HG03039 (cell line): Measurements from ENCODE around the gene CHST11.

Experiments
- ATAC-seq: cut with Tn5 transposase; IDR thresholded peaks from one replicate; pipeline ENCODE4 v1.9.1; 2021; ENCODE audit warnings: mild to moderate bottlenecking, moderate library complexity; ENCODE audit not compliant: unreplicated experiment

The CHST11 gene

DNA sequence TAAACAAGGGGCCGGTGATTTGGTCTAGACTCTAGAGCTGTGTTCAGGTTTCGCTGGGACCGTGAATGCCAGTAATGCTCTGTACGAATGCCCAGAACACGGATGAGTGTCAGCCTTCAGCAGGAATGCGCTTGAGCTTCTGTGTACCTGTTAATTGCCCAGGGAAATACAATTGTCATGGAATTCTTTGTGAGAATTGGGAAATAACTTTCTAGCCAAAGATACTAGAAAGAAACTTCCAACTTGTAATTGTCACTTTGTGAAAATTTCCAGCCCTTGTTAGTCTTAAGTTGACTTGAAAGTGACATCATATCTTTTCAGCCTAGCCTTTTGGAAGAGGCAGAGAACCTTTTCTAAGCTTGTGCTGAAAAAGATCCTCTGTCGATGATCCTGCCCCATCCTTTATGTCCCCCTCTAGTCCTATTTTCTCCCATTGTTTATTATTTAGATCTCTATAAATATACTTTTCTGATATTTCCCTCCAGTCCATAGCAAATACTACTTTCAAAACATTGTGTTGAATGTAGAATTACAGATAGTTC lies 2.7 kb downstream of the CHST11 start:
- no peak for ATAC-seq

DNA sequence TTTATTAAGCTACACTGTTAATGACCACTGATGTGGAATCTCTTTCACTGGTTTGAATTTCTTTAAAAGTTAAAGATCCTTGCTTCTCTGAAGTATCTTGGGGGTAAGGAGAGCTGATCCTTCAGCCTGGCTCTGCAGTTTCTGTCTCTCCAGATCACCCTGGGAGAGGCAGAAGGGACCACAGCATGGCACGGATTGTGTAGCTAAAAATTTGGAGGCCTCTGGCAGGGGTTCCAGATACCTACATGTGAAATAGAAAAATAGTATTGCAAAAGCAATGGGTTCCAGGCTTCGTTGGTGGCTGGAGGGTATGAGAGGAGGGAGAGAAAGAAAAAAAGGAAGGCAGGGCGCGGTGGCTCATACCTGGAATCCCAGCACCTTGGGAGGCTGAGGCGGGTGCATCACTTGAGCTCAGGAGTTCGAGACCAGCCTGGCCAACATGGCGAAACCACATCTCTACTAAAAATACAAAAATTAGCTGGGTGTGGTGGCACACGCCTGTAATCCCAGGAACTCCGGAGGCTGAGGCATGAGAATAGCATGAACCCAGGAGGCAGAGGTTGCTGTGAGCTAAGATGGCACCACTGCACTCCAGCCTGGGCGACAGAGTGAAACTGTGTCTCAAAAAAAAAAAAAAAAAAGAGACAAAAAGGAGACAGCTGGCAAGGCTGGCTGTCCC lies 3.4 kb downstream of the CHST11 start:
- no peak for ATAC-seq

DNA sequence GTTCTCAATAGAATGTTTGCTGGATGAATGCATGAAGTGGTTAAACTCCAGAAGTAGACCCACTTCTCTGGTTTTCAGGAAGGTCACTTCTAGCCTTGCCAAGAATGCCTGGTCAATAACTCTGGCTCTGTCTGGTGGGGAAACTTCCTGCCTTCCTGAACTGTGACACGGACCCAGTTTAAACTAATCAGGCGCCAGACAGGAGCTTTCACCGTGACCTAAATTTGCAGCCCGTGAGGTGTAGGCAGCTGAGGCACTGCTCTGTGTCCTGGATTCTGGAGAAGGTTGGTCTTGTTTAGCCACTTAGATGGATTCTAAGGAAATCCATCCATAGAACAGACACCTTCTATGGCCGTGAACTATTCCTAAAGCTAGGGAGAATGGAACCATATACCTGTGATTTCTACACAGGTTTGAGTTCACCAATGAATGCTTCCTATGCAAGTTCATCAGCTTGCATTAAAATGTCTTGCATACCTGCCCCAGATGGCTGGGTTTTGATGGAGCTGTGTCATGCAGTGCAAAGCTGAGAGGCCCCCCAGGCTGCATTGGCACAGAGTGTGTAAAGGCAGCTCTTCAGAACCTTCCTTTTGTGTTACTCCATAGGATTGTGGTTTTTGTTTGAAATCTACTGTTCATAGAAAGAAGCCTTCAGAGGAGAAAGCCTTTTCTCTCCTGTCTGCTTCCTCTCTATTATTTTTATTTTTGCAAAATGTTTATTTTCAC lies 4.4 kb downstream of the CHST11 start:
- ATAC-seq: no peak

DNA sequence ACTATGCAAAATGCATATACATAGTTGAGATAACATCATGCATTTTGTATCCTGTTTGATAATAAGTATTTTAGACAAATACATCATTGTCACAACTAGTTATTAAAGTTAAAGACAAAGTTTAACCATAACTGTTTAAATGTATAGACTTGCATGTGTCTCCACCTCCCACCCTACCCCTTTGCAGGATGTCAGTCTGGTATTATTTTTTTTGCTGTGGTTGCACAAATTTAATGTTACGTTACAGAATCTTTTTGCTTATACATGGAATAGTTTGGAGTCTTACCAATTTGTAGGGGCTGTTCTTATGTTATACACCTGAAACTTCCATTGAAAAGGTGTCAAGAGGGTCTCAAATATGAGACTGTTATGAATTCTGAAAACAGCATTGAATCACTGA lies 5.6 kb downstream of the CHST11 start:
- no peak for ATAC-seq

DNA sequence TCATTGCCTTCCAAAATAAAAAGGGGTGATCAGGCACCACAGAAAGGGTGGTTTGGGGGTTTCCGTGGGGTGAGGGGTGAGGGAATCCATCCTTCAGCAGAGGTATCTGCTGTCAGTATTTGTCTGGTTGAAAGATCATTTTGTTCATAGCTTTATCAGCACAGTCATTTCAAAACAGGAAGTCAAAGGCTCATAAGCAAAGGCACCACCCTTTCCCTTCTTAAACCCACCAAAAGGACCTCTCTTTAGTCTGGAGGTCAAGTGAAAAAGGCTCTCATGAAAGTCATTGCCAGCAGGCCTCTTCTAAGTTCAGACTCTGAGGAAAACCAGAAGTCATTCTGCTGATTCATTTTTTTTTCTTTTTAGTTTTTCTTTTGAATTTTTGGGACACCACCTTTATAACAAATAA lies 6.2 kb downstream of the CHST11 start:
- no peak for ATAC-seq

DNA sequence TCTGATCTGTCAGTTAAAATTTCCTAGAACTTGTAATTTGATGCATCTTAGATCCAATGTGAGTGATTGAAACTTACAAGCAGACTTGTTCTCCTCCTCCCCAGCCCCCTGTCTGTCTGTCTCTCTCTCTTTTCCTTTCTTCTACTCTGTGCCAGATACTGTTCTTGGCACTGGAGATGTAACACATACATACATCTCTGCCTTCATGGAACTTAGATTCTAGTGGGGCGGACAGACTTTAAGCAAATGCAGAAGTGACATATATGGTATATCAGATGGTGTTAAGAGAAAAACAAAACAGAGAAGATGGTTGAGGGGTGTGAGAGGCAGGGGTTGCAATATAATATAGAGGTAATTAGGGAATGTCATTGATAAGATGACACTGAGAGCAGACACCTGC lies 6.6 kb downstream of the CHST11 start:
- ATAC-seq: no peak

DNA sequence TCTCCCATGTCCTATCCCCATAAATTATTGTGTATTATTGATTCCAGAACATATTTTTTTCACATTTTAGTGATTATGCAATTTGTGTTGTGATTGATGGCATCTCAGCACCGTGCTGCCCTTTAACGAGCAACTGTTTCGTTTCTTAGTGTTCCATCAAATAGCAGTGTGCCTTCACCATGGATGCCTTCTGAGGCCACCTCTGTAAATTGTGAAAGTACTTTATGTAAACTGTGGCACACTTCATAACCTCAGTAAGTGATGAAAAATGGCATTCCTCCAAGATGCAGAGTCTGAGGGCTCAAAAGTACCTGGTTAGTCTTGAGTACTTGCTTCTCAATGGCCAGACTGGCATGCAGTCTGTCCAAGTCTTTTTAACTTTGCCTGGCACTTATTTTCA lies 8.2 kb downstream of the CHST11 start:
- no peak for ATAC-seq

DNA sequence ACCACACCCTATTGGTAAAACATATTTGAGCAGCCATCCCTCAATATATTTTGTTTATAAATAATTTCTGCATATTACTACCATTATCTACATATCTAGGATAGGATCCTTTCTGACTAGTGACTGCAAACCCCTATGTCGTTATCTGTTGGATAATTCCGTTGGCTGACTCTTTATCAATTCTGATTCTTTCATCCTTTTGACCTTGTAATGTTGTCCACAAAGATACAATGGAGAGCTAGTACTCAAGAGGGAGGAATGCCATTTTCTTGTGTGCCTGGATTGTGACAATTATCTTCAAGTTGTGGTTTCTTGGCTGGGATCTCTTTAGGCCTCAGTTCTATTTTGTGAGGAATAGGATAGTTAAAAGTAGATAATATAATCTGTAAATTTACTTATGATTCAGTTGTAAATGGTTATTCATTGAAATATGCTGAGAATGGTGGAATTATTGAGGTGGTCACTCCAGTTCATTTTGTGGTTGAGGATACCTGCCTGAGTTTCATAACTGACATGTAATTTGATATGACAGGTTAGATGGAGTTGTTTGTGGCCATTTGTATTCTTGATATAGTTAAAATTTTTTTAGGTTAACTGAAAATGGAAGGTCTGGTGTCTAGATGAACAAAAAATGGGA lies 10.1 kb downstream of the CHST11 start:
- ATAC-seq: no peak

DNA sequence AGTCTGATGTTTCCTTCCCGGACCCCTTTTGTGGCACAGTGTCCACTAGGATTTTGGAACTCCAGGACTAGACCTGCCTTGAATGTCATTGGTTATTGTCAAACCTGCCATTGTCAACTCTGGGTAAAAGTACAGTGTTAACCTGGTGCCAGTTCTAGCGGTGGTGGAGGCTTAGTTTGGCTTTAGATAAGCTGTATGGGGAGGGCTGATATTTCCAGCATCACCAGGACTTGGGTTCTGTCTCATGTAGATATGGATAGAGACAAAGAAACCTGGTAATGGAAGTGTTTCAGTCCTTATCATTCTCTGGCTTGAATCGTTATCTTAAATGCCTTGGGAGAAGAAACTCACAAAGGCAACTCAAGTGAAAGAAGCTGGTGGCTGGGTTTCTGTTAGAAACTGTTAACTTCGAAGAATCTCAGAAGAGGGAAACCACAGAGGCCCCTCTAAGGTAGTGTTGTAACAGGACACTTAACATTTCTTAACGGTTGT lies 10.6 kb downstream of the CHST11 start:
- no peak for ATAC-seq

DNA sequence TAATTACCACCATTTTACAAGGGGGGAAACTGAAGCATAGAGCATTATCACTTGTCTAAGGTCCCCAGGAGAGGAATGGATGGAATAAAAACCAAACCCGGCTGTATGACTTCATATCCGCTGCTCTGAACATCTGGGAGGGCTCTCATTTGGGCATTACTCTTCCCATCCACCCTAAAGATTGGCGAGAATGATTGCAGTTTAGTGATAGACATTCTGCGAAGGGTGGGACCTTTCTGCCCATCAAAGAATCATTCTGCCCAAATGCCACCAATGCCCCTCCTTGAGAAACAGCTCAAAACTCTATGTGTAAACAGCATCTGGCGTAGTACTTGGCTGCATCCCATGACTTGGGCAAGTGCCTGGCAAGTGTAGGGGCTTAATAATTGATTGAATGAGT lies 11.6 kb downstream of the CHST11 start:
- no peak for ATAC-seq

DNA sequence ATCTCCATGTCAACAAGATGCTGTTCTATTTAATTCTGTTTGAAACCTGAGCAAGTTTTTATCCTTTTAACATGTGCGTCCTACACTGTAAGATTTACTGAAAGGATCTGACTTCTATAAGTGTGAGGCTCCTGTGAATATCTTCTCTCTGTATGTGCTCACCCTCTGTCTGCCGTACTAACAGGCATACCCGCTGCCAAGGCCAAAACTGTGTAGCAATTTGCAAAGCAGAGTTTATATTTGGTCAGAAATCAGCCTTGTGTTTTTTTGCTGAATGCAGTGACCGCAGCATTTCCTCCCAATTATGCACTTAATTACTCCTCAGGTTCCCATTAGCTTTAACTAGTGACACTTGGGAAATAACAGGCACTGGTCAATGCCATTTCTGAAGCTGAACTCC lies 12.3 kb downstream of the CHST11 start:
- no peak for ATAC-seq

DNA sequence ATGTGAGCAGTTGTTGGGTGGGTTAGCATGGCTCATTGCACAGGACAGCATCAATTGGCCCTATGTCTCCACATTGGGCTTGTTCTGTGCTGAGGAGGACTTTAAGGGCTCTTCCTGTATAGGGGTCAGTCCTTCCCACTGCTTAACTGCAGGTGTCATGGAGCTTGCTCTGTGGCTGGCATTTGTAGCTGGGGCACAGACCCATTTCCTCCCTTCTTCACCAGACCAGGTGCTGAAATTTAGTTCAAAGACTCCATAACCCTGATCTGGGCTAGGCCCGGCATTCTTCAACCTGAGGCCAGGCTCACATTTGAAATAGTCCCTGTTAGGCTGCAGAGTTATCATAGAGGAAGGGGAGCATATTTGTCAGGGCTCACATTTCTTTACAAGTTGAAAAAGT lies 12.8 kb downstream of the CHST11 start:
- no peak for ATAC-seq

DNA sequence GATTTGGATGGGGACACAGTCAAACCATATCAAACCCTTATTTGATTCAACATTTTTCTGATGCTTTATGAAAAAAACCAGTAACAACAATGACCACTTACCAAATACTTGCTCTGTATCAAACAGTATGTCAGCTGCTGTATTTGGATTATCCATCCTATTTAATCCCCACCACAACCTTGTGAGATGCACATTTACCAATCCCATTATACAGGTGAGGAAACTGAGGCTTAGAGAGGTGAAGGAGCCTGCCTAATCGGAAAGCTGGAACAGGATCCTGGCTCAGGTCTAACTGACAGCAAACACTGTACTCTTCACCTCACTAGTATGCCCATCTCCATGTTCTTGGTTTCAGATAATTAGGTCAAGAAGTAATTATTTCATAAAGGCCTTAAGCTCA lies 13.8 kb downstream of the CHST11 start:
- no peak for ATAC-seq

DNA sequence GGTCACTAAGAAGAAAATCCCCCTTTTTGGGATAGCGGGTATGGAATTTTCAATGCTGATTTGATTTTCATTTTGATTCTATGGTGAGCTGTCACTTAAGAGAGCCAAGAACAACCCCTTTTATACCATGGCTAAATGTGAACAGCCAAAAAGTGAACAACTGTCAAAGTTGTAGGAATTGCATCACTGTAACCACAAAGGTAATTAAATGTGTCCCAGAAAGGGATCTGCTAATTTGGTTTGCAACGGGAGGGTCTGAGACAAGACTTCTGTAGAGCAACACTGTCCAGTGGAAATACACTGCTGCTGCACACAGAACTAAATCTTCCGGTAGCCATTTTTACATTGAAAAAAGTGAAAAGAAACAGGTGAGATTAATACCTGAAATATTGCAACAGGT lies 14.6 kb downstream of the CHST11 start:
- no peak for ATAC-seq

DNA sequence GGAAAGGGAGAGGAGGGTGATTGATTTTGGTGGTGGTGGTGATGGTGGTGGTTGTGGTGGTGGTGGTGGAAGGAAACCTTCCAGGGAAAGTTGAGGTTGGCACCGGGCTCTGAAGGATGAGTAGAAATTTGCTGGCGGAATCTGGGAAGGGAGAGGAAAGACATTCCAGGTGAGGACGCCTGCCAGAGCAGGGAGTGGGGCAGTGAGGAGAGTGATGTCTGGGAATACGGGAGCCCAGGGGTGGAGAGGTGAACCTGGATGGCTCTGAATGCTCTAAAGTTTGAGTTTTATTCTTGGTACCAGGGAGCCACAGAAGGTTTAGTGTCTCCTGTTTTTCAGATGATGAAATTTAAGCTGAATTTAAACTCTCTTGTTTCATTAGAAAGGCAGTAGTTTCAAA lies 16.0 kb downstream of the CHST11 start:
- ATAC-seq: no peak

DNA sequence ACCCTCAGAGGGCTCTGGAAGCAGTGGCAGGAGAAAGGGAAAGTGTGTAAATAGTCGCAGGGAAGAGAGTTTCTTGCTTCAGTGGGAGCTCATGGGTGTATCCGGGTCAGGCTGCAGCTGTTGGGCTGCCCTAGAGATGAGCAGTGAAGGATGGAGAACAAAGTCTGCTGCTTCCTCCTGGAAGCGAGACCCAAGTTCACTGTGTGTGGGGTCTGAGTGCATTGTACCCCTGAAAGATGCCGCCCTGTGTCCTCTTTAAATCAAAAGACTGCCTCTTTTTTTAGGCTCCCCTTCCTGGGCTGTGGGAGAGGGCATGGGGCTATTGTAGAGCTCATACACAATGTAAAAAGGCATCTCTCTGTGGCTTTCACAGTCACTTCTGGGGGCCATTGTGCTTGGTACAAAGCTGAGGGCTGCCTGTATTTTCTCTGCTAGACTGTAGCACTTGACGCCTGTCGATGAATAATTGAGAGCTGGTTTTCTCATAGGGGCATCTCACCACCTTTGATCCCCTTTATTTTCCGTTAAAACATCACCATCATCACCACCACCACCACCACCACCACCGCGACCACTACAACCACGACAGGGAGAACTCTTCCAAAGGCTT lies 16.7 kb downstream of the CHST11 start:
- no peak for ATAC-seq

DNA sequence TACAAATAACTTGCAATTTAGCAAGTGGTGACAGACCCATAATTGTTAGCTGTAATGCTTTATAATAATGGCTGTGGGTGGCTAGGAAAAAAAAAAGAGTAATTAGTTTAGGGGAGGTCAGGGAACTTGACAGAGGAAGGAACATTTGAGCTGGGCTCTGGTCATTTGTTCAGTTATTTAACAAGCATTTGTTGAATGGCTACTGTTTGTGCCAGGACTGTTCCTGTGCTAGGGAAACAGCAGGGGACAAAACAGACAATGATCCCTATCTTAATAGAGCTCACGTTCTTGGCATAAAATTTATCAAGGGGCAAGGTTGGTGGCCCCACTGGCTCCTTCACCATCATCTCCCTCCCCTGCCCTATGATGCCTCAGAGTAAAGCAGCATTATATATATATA lies 18.5 kb downstream of the CHST11 start:
- no peak for ATAC-seq

DNA sequence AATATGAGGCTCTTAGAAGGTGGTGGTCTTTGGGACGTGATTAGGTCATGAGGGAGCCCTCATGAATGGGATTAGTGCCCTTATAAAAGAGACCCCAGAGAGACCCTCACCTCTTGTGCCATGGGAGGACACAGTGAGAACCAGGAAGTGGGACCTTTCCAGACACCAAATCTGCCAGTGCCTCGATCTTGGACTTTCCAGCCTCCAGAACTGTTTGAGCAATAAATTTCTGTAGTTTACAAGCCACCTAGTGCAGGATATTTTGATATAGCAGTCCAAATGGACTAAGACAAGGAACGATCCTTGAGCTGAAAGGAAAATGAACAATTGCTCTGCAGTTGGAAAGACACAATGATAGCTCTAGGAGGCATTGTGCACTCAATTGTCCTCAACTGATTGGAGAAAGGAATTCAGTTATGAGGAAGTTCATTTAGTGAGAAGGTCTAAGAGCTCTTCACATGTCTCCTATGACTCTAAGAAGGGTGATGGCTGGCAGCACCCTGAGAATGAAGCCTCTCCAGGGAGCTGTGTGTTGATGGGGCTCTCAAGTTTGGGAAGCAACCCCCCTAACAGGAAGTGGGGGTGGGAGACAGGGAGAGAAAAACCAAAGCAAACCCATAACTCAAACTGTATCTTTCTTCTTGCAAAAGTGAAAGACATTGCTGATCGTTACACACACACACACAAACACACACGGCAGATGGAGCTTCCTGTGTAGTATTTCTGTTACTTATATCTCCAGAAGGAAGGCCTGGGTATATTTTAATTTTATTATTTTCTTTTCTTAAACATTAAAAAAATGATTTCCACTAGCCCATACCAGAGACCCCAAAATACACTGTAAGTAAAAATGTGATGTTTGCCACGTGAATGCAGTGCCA lies 21.0 kb downstream of the CHST11 start:
- ATAC-seq: no peak

DNA sequence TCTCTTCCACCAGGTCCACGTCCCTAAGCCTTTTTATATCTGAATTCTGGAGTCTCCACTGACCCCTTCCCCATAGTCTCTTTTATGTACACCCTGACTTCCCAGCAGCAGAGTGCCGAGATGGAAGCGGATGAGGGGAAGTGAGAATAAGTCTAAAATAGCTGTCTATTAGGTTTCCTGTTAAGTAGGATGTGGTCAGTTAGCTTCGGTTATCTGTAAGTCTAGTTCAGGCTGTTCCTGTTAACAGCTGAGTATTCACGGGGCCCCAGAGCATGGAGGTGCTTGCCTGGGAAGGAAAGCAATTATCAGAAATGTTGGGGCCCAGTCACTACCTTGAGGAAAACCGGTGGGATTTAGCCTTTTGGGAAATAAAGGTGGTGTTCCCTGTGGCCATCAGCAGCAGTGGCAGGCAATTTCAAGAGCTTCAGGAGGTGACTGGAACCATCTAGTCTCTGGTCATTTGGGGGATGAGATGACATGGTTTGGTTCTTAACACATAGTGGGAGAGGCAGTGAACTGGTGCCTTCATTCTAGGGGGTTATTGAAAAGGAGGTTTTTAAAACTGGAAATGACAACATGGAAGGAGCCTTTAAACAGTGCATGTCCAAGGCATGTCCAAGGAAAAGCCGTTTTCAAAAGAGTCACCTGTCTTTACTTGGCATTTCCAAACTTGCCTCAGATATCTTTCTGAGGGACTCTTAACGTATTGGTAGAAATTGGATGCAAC lies 21.8 kb downstream of the CHST11 start:
- peak; percentile 71 for ATAC-seq

DNA sequence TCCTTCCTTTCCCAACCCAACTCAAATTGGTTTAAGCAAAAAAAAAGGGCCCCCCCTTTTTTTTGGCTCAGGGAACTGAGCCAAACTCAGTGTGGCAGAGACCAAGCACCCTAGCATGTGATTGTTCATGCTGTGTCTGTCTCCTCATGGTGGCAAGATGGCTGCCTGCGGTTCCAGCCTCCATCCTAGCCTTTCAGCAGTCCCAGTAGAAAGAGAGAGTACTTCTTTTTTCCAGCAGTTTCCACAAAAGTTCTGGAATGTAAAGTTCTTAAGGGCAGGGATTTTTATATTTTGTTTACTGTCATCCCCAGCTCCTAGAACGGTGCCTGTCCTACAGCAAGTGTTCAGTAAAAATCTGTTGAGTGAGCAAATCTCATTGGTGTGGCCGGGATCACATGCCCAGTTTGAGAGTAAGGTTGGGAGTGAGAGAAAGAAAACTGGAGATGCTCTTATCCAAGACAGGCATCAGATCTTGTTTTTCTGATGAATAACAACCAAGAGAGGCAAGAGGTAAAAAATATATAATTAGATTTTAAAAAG lies 22.4 kb downstream of the CHST11 start:
- ATAC-seq: no peak
